HFFc6 (cell line): ENCODE measurements around the gene NAGA. TPM values are rescaled to one million over a fixed set of nuclear protein-coding genes. Genes with fewer than 3 reads are reported as not detected.

Source experiments
- DNase-seq: peaks from one replicate; pipeline ENCODE4 v3.0.0-alpha.2; 2018
- H3K27ac Mint-ChIP-seq: 2 replicates; pipeline ENCODE4 v1.8.0; 2020; ENCODE audit warnings: mild to moderate bottlenecking, mixed read lengths
- H3K27me3 Mint-ChIP-seq: 2 replicates; pipeline ENCODE4 v1.8.0; 2021; ENCODE audit warnings: mild to moderate bottlenecking, moderate library complexity, mixed read lengths; ENCODE audit not compliant: insufficient read depth
- H3K36me3 Mint-ChIP-seq: 2 replicates; pipeline ENCODE4 v1.8.0; 2021; ENCODE audit warnings: low read depth, mixed read lengths
- H3K4me1 Mint-ChIP-seq: 2 replicates; pipeline ENCODE4 v1.8.0; 2020; ENCODE audit warnings: low read depth, mixed read lengths
- H3K4me3 Mint-ChIP-seq: 2 replicates; pipeline ENCODE4 v1.8.0; 2020; ENCODE audit warnings: mild to moderate bottlenecking, moderate library complexity, mixed read lengths
- H3K9me3 Mint-ChIP-seq: 2 replicates; pipeline ENCODE4 v1.8.0; 2020; ENCODE audit warnings: mild to moderate bottlenecking, mixed read lengths
- total RNA-seq, 6 experiments: library from RNA; stranded (reverse); fragmentation: NEBNext Ultra II Directional; extraction: Animal tissue kit (Norgen Biotek cat#: 25700); gene quantifications; 2 replicates in 1 of 6; 3 replicates in 5 of 6; pipeline ENCODE4 v1.2.3, GENCODE V29; 2021
- TF ChIP-seq, protein P1 (sequence below): fragments of 200-600 bp; sonication (generic); IDR thresholded peaks from 2 replicates; pipeline ENCODE4 v1.5.0; 2021; ENCODE audit warnings: antibody characterized with exemption, mild to moderate bottlenecking

The NAGA gene
- total RNA-seq, 6 experiments from 2014 or later, result 19.5 to 24.4 (median 21.7) TPM

GRCh38 chr22:42033263-42034181 is 37.1 kb downstream of the NAGA start:
- TF ChIP-seq, protein P1, sequence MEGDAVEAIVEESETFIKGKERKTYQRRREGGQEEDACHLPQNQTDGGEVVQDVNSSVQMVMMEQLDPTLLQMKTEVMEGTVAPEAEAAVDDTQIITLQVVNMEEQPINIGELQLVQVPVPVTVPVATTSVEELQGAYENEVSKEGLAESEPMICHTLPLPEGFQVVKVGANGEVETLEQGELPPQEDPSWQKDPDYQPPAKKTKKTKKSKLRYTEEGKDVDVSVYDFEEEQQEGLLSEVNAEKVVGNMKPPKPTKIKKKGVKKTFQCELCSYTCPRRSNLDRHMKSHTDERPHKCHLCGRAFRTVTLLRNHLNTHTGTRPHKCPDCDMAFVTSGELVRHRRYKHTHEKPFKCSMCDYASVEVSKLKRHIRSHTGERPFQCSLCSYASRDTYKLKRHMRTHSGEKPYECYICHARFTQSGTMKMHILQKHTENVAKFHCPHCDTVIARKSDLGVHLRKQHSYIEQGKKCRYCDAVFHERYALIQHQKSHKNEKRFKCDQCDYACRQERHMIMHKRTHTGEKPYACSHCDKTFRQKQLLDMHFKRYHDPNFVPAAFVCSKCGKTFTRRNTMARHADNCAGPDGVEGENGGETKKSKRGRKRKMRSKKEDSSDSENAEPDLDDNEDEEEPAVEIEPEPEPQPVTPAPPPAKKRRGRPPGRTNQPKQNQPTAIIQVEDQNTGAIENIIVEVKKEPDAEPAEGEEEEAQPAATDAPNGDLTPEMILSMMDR, result no peak

GRCh38 chr22:42026705-42027104 is 43.9 kb downstream of the NAGA start:
- Mint-ChIP-seq H3K9me3 (no peaks in the 10 kb centered on the region), H3K4me3 (no peak overlapping the region), H3K27me3 (peaks cover 2% of the 10 kb centered on the region), H3K4me1 (peaks cover 14% of the 10 kb centered on the region), H3K36me3 (no peaks in the 10 kb centered on the region), H3K27ac (no peak overlapping the region)
- TF ChIP-seq, protein P1, result no peak
- DNase-seq, result no peak

More at GRCh38 chr22:42033263-42034181, 37.1 kb downstream of the NAGA start:
- Mint-ChIP-seq H3K4me3 (no peak overlapping the region), H3K4me1 (peaks cover 14% of the 10 kb centered on the region), H3K36me3 (no peaks in the 10 kb centered on the region), H3K9me3 (peaks cover 8% of the 10 kb centered on the region; the same call in 1 of the 2 replicates), H3K27ac (no peak overlapping the region), H3K27me3 (peaks cover 8% of the 10 kb centered on the region)
- no peak for DNase-seq

- Mint-ChIP-seq H3K36me3 (no peaks in the 10 kb centered on the region), H3K27me3 (peaks cover 3% of the 10 kb centered on the region), H3K4me3 (no peak overlapping the region), H3K27ac (no peak overlapping the region), H3K4me1 (peaks cover 2% of the 10 kb centered on the region), H3K9me3 (no peaks in the 10 kb centered on the region)
- DNase-seq, result no peak
- TF ChIP-seq, protein P1, result no peak
These were observed 45.2 kb downstream of the NAGA start for GRCh38 chr22:42025421-42025820.

GRCh38 chr22:42022162-42022847 is 48.3 kb downstream of the NAGA start:
- TF ChIP-seq, protein P1, result no peak
- no peak for DNase-seq
- Mint-ChIP-seq H3K4me1 (no peaks in the 10 kb centered on the region), H3K36me3 (no peaks in the 10 kb centered on the region), H3K27me3 (peaks cover 26% of the 10 kb centered on the region), H3K9me3 (no peaks in the 10 kb centered on the region), H3K27ac (no peak overlapping the region), H3K4me3 (no peak overlapping the region)

GRCh38 chr22:42021571-42021970 is 49.0 kb downstream of the NAGA start:
- Mint-ChIP-seq H3K4me1 (no peaks in the 10 kb centered on the region), H3K4me3 (no peak overlapping the region), H3K27ac (no peak overlapping the region), H3K36me3 (no peaks in the 10 kb centered on the region), H3K27me3 (peaks cover 34% of the 10 kb centered on the region), H3K9me3 (no peaks in the 10 kb centered on the region)
- TF ChIP-seq, protein P1, result no peak
- no peak for DNase-seq
